Activated T-helper 1 cell treated with anti-CD3 and anti-CD28 coated beads, Interleukin-12 subunit alpha, Interleukin-12 subunit beta, Interleukin-2, Interleukin-4 antibody, amounts not matched to agents 30 ng/mL and 10 ng/mL and 1 ng/mL, durations not matched to agents 14 hours and 24 hours and 36 hours (primary cell): ENCODE measurements around the gene ABCC8. TPM values are rescaled to one million over a fixed set of nuclear protein-coding genes. Genes with fewer than 3 reads are reported as not detected.

Source experiments
- DNase-seq: peaks from one replicate; pipeline ENCODE4 v3.0.0; 2021; ENCODE audit warnings: low spot score
- H3K27ac Mint-ChIP-seq: one replicate; pipeline ENCODE4 v1.8.0; 2021; ENCODE audit warnings: mild to moderate bottlenecking, mixed read lengths
- H3K27me3 Mint-ChIP-seq: one replicate; pipeline ENCODE4 v1.8.0; 2022; ENCODE audit warnings: mild to moderate bottlenecking, moderate library complexity, mixed read lengths; ENCODE audit not compliant: insufficient read depth
- H3K36me3 Mint-ChIP-seq: one replicate; pipeline ENCODE4 v1.8.0; 2021; ENCODE audit warnings: low read depth, mixed read lengths
- H3K4me1 Mint-ChIP-seq: one replicate; pipeline ENCODE4 v1.8.0; 2021; ENCODE audit warnings: low read depth, mixed read lengths
- H3K4me3 Mint-ChIP-seq: one replicate; pipeline ENCODE4 v1.8.0; 2021; ENCODE audit warnings: mild to moderate bottlenecking, moderate library complexity, mixed read lengths
- H3K9me3 Mint-ChIP-seq: one replicate; pipeline ENCODE4 v1.8.0; 2021; ENCODE audit warnings: mixed read lengths
- intact Hi-C: fragments of 100-400 bp; cut with micrococcal nuclease; formaldehyde crosslinking; loops from one replicate; pipeline ENCODE4 v1.15.1; 2024
- total RNA-seq: library from RNA; stranded (reverse); gene quantifications from 2 replicates; pipeline ENCODE4 v1.2.3, GENCODE V29; 2022

The ABCC8 gene
- total RNA-seq, 1 donor from 2014 or later, result 0.31 TPM

DNA sequence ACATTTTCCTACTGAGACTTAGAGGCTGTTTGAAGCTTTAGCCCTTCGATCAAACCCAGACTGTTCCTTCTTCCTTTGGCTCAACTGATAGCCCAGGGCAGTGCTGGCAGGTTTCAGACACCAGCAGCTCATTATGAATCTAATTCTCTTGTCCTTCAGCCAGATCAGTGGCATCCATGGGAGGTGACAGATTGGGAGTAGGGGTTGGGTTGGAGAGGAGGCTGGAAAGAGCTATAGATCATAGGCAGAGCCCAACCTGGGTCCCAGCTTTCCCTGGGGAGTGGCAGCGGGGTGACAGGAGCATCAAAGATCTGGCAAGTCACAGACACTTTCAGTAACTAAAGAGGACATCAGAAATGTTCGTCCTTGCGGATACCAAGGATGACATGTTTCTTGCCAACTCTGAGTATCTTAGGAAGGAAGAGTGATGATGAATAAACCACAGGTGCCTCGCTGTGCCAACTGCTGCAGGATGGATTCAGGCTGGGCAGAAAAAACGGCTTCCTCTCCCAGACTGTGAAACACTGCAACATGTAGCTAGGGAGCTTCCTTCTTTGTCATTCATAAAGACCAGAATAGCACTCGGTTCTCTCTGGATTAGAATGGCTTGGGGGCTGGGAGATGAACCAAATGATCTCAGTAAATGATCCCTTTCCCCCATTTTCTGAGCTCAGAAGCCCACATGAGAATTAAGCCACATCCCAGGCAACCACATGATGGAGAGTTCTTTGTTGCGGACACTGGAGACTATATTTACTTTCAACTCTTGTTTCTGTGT, 19.1 kb downstream of the ABCC8 start:
- Mint-ChIP-seq H3K36me3 (no peaks in the 10 kb centered on the region), H3K4me1 (no peaks in the 10 kb centered on the region), H3K27ac (no peak overlapping the region), H3K4me3 (no peak overlapping the region), H3K9me3 (no peaks in the 10 kb centered on the region), H3K27me3 (peaks cover 11% of the 10 kb centered on the region)
- DNase-seq, result no peak
- intact Hi-C loops, result no loop called here

DNA sequence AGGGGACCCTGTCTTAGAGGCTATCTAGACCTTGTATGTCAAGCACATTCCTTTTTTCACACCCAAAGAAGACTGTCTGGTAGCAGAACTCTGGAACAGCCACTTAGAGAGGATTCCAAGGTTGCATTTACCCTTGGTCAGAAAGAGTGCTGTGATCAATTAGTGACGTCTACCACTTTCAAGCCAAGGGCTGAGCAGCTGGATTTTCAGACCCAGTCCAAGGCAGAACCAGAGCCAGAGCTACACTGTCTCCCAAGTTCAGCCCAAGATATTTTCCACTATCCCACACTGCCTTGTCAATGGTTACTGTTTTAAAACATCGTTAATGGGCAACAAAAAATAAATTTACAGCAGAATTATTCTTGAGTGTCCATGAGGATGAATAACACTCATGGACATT, 24.0 kb downstream of the ABCC8 start:
- Mint-ChIP-seq H3K36me3 (no peaks in the 10 kb centered on the region), H3K27ac (no peak overlapping the region), H3K4me3 (no peak overlapping the region)

DNA sequence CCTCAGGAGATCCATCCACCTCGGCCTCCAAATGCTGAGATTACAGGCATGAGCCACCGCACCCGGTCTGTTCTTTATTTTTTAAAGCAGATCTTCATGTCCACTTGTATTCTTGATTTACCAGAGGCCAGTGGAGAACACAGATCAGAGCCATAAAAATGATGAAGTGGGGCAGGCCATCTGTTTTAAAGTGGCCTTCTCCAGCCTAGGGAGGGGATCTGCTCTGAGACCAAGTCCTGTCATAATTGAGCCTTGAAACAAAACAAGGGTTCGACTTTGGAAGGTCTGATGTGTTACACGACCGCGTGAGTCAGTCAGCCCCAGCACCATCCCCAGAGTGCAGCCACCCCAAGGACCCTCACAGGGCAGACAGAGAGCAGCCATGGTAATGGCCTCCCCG, 27.5 kb downstream of the ABCC8 start:
- H3K27me3 Mint-ChIP-seq, result peaks cover 7% of the 10 kb centered on the region
- intact Hi-C loops, result no loop called here
- H3K27ac Mint-ChIP-seq, result no peak overlapping the region
- no peak for DNase-seq
- no peak overlapping the region for H3K4me3 Mint-ChIP-seq
- no peaks in the 10 kb centered on the region for H3K36me3 Mint-ChIP-seq
- H3K9me3 Mint-ChIP-seq, result no peaks in the 10 kb centered on the region
- H3K4me1 Mint-ChIP-seq, result no peaks in the 10 kb centered on the region

More for the DNA sequence above, 24.0 kb downstream of the ABCC8 start:
- no peak for DNase-seq
- intact Hi-C loops, result no loop called here
- Mint-ChIP-seq H3K9me3 (no peaks in the 10 kb centered on the region), H3K27me3 (peaks cover 14% of the 10 kb centered on the region), H3K4me1 (no peaks in the 10 kb centered on the region)

DNA sequence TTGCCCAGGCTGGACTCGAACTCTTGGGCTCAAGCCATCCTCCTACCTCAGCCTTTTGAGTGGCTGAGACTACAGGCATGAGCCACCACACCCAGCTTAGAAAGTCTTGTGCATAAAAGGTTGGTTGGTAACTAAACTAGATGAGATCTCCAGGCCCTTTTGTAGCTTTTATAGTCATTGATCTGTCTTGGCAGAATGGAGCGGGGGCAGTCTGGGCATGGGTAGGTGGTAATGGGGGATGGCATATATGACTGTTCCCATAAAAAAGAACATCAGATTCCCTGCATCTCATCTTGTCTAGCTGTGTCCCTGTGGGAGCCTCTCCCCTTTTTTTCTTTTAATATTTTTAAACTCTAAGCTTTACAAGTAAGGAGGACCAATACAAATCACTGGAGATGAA, 30.2 kb downstream of the ABCC8 start:
- no peaks in the 10 kb centered on the region for H3K4me1 Mint-ChIP-seq
- H3K27me3 Mint-ChIP-seq, result peaks cover 3% of the 10 kb centered on the region
- no peaks in the 10 kb centered on the region for H3K36me3 Mint-ChIP-seq
- H3K4me3 Mint-ChIP-seq, result no peak overlapping the region
- intact Hi-C loops, result no loop called here
- no peak overlapping the region for H3K27ac Mint-ChIP-seq
- no peaks in the 10 kb centered on the region for H3K9me3 Mint-ChIP-seq
- no peak for DNase-seq

DNA sequence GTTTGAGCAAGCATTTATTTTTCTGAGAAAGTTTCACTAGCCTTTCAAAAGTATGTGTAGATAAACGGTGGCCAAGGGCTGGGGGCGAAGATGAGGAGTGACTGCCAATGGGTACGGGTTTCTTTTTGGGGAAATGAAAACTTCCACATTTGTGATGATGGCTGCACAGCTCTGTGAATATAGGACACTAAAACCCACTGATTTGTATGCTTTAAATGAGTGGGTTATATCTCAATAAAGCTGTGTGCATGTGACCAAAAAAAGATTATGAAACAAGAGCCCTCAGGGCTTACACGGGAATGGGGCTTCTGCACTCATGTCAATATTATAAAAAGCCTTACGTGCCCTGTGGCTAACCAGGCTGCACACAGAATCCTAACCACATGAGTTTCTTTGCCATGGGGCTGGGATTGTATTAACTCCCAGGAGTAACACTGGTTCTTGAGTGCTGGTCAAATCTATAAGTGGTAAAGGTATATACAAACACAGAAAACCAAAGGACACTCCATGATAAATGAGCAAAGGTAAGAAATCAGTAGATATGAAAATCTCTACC, 31.3 kb downstream of the ABCC8 start:
- no peak overlapping the region for H3K27ac Mint-ChIP-seq
- no peaks in the 10 kb centered on the region for H3K36me3 Mint-ChIP-seq
- no peaks in the 10 kb centered on the region for H3K4me1 Mint-ChIP-seq
- peaks cover 5% of the 10 kb centered on the region for H3K27me3 Mint-ChIP-seq
- DNase-seq, result no peak
- H3K9me3 Mint-ChIP-seq, result peaks cover 4% of the 10 kb centered on the region
- intact Hi-C loops, result no loop called here
- no peak overlapping the region for H3K4me3 Mint-ChIP-seq

DNA sequence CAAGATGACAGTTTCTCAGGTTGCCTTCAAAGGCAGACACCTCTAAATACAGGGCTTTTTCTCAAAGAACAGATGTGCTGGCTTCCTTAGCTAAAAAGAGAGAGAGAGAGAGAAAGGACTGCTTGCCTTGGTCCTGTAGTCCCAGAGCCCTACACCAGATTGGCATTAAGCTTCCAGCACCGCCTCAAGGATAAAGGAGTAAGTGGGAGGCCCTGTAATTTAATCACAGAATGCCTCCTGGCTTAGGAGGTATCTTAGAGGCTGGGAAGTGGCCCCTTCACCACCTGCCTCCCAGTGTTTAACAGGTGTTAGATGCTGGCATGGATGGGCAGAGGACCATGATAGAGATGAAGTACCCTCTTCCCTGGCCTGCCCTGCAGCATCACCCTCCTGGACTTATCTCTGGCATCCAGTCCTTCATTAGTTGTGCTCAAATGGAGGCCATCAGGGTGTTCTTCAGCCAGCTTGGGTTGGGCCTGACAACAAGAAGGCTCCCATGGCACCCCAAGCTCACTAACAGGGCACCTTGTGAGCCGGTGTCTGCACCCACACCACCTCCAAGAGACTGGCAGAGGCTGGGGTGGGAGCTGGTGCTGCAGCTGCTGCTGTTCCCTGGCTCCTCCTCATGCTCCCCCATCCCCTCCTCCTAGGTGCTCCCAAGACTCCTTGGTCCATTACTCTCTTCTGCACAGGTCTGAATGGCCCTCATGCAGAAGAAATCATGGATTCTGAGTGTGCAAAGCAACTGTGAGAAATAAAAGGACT, 32.5 kb downstream of the ABCC8 start:
- Mint-ChIP-seq H3K27me3 (peaks cover 7% of the 10 kb centered on the region), H3K36me3 (no peaks in the 10 kb centered on the region), H3K4me1 (peaks cover 7% of the 10 kb centered on the region), H3K9me3 (peaks cover 4% of the 10 kb centered on the region), H3K4me3 (no peak overlapping the region), H3K27ac (no peak overlapping the region)
- intact Hi-C loops, result no loop called here
- no peak for DNase-seq

DNA sequence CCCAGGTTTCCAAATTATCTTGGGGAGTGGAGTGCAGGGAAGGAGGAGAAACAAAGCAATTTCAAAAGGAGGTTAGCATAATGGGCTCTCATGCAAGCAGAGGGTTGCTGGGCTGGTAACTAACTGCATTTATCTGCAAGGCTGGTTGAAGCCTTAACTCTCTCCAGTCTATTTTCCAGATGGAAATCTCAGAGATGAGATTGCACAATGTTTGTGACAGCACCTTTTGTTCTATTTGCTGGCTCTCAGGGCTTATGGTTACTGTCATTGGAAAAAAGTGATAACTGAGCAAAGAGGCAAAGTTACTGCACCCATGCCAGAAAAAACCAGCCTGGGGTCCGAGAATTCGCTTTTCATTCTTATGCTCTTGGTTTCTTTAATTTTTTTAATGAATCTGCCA, 33.2 kb downstream of the ABCC8 start:
- Mint-ChIP-seq H3K27ac (no peak overlapping the region), H3K27me3 (peaks cover 7% of the 10 kb centered on the region), H3K4me3 (no peak overlapping the region), H3K4me1 (peaks cover 13% of the 10 kb centered on the region), H3K36me3 (no peaks in the 10 kb centered on the region), H3K9me3 (peaks cover 4% of the 10 kb centered on the region)
- intact Hi-C loops, result no loop called here
- no peak for DNase-seq

DNA sequence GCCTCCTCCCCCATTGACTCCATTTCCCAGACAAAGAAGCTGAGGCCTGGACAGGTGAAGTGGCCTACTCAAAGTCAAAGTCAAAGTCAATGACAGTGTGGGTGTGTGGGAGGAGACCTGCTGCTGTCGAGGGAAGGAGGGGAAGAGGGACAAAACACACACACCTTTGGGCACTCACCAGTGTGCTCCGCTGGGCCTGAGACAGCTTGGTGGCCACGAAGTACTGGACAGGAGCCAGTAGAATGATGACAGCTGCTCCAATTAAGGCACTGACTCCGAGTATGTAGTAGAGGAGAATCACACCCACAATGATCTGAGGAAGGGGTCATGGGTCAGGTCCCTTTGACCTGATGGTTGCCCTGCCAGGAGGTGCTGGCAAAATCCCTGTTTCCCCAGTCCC, 33.6 kb downstream of the ABCC8 start:
- peaks cover 4% of the 10 kb centered on the region for H3K9me3 Mint-ChIP-seq
- H3K4me3 Mint-ChIP-seq, result no peak overlapping the region
- intact Hi-C loops, result no loop called here
- peaks cover 13% of the 10 kb centered on the region for H3K4me1 Mint-ChIP-seq
- no peaks in the 10 kb centered on the region for H3K36me3 Mint-ChIP-seq
- H3K27ac Mint-ChIP-seq, result no peak overlapping the region
- H3K27me3 Mint-ChIP-seq, result peaks cover 7% of the 10 kb centered on the region
- DNase-seq, result no peak

DNA sequence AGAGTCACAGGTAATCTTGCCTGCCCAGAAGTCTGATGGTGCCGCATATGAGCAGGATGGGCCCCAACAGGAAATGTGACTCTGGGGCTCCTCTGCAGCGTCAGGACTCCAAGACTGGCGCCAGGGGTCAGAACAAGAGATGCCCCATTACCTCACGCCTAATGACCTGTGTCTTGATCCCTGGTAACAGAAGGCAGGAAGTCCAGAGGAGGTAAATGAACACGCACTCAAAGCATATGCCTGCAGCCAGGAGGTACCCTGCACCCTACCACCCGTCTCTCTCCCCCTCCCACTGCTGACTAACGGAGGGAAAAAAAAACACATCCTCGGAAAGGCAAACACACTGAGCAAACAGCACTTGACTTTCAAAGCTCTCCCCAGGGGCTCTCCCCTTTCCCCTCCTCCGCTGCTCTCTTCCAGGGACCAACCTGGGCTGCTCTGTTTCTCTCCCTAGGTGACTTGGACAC, 37.3 kb downstream of the ABCC8 start:
- no peaks in the 10 kb centered on the region for H3K36me3 Mint-ChIP-seq
- H3K27ac Mint-ChIP-seq, result no peak overlapping the region
- H3K4me3 Mint-ChIP-seq, result no peak overlapping the region
- peaks cover 10% of the 10 kb centered on the region for H3K27me3 Mint-ChIP-seq
- DNase-seq, result no peak
- H3K9me3 Mint-ChIP-seq, result peaks cover 4% of the 10 kb centered on the region
- intact Hi-C loops, result no loop called here
- H3K4me1 Mint-ChIP-seq, result peaks cover 13% of the 10 kb centered on the region

DNA sequence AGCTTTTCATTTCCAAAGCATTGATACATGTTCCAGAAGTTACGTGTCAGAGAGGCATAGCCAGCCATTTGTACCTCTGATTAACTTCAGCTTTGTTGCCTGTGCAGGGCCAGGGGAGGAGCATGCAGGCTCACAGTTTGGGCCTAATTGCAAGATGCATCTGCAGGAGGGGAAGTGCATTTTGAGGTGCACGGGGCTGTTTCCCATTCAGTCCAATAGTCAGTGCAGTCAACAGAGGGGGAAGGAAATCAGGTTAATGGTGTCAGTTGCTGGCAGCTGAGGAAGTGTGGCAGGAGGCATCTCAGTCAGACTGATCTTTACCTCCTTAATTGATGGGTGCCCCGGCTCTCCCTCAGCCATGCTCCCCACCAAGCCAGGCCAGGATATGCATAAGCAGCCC, 39.3 kb downstream of the ABCC8 start:
- Mint-ChIP-seq H3K9me3 (peaks cover 4% of the 10 kb centered on the region), H3K27me3 (peaks cover 8% of the 10 kb centered on the region), H3K36me3 (no peaks in the 10 kb centered on the region), H3K27ac (no peak overlapping the region), H3K4me1 (peaks cover 13% of the 10 kb centered on the region), H3K4me3 (no peak overlapping the region)
- no peak for DNase-seq
- intact Hi-C loops, result no loop called here

DNA sequence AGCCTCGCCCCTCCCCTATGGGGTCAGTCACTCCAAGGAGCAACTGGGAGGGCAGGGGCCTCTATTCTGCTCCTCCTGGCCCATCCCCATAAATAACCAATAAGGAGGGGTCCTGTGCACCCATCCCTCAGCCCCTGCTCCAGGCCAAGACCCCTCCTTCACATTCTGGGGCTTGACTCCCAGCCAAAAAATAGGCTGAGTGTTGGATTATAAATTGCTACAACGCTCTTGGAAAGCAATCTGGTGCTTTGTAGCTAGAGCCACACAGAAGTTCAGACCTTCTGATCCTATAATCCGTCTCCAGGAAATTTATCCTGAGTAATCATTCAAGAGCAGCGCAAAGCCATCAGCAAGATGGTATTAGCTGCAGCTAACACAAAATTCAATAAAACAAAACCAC, 42.5 kb downstream of the ABCC8 start:
- DNase-seq, result no peak
- peaks cover 3% of the 10 kb centered on the region for H3K27me3 Mint-ChIP-seq
- peaks cover 6% of the 10 kb centered on the region for H3K4me1 Mint-ChIP-seq
- no peaks in the 10 kb centered on the region for H3K36me3 Mint-ChIP-seq
- H3K4me3 Mint-ChIP-seq, result no peak overlapping the region
- no peak overlapping the region for H3K27ac Mint-ChIP-seq
- intact Hi-C loops, result no loop called here
- no peaks in the 10 kb centered on the region for H3K9me3 Mint-ChIP-seq

DNA sequence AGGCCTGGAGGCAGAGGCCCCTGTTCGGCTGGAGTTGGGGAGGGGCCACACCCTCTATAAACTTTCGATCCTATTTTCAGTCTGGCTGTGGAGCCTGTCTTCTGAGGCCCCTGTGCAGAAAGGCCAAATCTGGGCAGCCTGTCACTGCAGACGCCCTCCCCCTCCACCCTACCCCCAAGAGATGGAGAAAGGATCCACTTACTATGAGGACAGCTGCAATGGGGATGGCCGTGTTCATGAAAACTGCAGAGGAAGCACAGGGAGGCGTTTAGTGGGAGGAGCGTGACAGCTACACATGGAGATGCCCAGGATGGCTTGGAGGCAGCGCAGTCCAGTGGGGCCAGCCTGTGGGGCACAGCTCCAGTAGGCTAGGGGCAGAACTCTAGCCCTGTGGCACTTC, 44.6 kb downstream of the ABCC8 start:
- DNase-seq, result no peak
- Mint-ChIP-seq H3K4me1 (no peaks in the 10 kb centered on the region), H3K27ac (no peak overlapping the region), H3K36me3 (no peaks in the 10 kb centered on the region), H3K9me3 (no peaks in the 10 kb centered on the region), H3K27me3 (peaks cover 9% of the 10 kb centered on the region), H3K4me3 (no peak overlapping the region)
- intact Hi-C loops, result no loop called here

DNA sequence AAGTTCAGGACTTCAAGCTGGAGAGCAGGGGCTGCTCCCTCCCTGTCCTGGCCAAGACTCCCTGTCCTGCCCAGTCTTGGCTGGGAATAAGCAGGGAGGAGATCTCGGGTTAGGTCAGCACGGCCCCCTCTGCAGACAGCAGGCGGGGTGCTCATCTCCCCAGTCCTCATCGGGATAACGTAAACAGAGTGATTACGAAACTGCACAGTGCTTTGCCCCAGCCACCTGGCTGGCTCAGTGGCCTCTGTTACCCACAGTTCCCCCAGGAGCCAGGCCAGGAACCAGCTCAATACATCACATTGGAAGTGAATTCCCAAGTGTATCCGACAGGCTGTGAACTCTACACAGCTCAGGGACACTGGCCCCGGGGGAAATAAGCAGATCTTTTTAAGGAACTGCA, 45.5 kb downstream of the ABCC8 start:
- no peaks in the 10 kb centered on the region for H3K4me1 Mint-ChIP-seq
- no peak overlapping the region for H3K4me3 Mint-ChIP-seq
- intact Hi-C loops, result no loop called here
- DNase-seq, result no peak
- no peaks in the 10 kb centered on the region for H3K9me3 Mint-ChIP-seq
- H3K27ac Mint-ChIP-seq, result no peak overlapping the region
- peaks cover 8% of the 10 kb centered on the region for H3K27me3 Mint-ChIP-seq
- H3K36me3 Mint-ChIP-seq, result no peaks in the 10 kb centered on the region
